ENCODE data around the gene MED25. TPM values are rescaled to one million over a fixed set of nuclear protein-coding genes. Genes with fewer than 3 reads are reported as not detected.

Gene MED25
- total RNA-seq, 2 donors from 2014 or later: 94.8 to 108 TPM

DNA sequence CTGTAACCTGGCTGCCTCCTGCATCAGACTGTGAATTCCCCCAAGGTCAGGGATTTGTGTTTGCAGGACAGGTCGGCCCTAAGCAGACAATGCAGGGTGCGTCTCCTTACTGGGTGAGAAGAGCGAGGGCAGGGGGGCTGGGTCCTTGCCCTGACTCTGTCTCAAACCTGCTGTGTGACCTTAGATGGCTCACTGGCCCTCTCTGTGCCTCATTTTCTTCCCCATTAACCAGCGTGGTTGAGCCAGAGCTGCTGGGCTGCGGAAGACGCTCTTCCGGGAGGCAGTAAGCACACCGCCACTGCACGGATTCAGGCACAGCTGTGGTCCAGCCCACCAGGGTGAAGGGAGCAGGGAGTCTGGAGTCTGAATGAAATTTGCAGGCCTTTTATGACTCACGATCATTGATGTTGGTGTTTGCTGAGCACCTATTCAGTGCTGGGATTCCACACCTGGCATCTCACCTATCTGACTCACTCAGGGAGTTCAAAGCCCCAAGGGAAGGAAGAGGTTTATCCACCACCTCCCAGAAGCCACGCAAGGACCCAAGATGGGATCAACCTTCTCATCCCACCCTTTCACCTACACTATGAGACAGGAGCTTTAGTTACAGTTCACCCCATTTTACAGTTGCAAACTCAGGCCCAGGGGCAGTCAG lies 56.5 kb downstream of the MED25 start:
- Mint-ChIP-seq H3K4me3 (no peak overlapping the region), H3K36me3 (ENCODE audit: low read depth) (peaks cover 3% of the 10 kb centered on the region), H3K27ac (no peak overlapping the region), H3K27me3 (no peaks in the 10 kb centered on the region), H3K4me1 (peaks cover 25% of the 10 kb centered on the region)
- no peaks in the 10 kb centered on the region for H3K9me3 ChIP-seq (ENCODE audit: control insufficient read depth, low read length, poor library complexity, severe bottlenecking)
- DNase-seq (no peak), ATAC-seq (no peak)

DNA sequence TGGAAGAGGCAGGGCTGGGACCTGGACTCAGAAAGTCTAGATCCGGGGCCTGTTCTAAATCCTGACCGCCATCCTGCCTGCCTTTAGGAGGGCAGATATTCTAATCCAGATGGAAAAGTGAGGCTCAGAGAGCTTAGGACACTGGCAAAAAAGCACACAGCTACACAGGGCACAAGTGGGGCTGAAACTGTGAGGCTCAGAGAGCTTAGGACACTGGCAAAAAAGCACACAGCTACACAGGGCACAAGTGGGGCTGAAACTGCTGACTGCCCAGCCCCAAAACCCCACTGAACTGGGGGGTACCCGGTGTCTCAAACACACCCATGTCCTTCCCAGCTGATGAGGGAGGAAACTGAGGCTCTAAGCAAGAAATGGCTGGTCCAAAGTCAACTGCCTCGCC lies 57.1 kb downstream of the MED25 start:
- no peak for DNase-seq
- no peak for ATAC-seq
- peaks cover 23% of the 10 kb centered on the region for H3K4me1 Mint-ChIP-seq
- no peaks in the 10 kb centered on the region for H3K27me3 Mint-ChIP-seq
- no peak overlapping the region for H3K27ac Mint-ChIP-seq
- peaks cover 3% of the 10 kb centered on the region for H3K36me3 Mint-ChIP-seq (ENCODE audit: low read depth)
- no peaks in the 10 kb centered on the region for H3K9me3 ChIP-seq (ENCODE audit: control insufficient read depth, low read length, poor library complexity, severe bottlenecking)
- no peak overlapping the region for H3K4me3 Mint-ChIP-seq

- Mint-ChIP-seq H3K4me1 (peaks cover 25% of the 10 kb centered on the region), H3K27ac (no peak overlapping the region), H3K4me3 (no peak overlapping the region), H3K27me3 (no peaks in the 10 kb centered on the region), H3K36me3 (ENCODE audit: low read depth) (peaks cover 3% of the 10 kb centered on the region)
- H3K9me3 ChIP-seq (ENCODE audit: control insufficient read depth, low read length, poor library complexity, severe bottlenecking): no peaks in the 10 kb centered on the region
- peak; percentile 34 to 52 (median 41) for DNase-seq
- ATAC-seq: no peak
Observed at GRCh38 chr19:49875857-49876421, 57.9 kb downstream of the MED25 start.

GRCh38 chr19:49876422-49877019 lies 58.4 kb downstream of the MED25 start:
- no peaks in the 10 kb centered on the region for H3K27me3 Mint-ChIP-seq
- H3K27ac Mint-ChIP-seq: no peak overlapping the region
- H3K9me3 ChIP-seq (ENCODE audit: control insufficient read depth, low read length, poor library complexity, severe bottlenecking): no peaks in the 10 kb centered on the region
- H3K4me3 Mint-ChIP-seq: no peak overlapping the region
- peaks cover 3% of the 10 kb centered on the region for H3K36me3 Mint-ChIP-seq (ENCODE audit: low read depth)
- ATAC-seq: peak; percentile 63
- peaks cover 26% of the 10 kb centered on the region for H3K4me1 Mint-ChIP-seq
- peak; percentile 95 to 98 (median 95) for DNase-seq

- no peak within 1 kb of the TSS for H3K27ac Mint-ChIP-seq
- peaks cover 3% of the 10 kb centered on the region for H3K36me3 Mint-ChIP-seq (ENCODE audit: low read depth)
- no peak within 1 kb of the TSS for H3K4me3 Mint-ChIP-seq
- no peaks in the 10 kb centered on the region for H3K27me3 Mint-ChIP-seq
- H3K4me1 Mint-ChIP-seq: peaks cover 24% of the 10 kb centered on the region
- DNase-seq: peak; percentile 92 to 97 (median 93)
- no peaks in the 10 kb centered on the region for H3K9me3 ChIP-seq (ENCODE audit: control insufficient read depth, low read length, poor library complexity, severe bottlenecking)
- peak; percentile 69 for ATAC-seq
Observed at GRCh38 chr19:49877020-49877878, 59.2 kb downstream of the MED25 start, which contains the start of the genes AKT1S1 and TBC1D17. Gene AKT1S1 (minus strand): TSS chr19:49877355. CDS start chr19:49873295, 4,060 bp downstream. Gene TBC1D17 (plus strand): TSS chr19:49877702. CDS start chr19:49877724, 22 bp downstream.

- Mint-ChIP-seq H3K27ac (no peak overlapping the region), H3K36me3 (ENCODE audit: low read depth) (peaks cover 3% of the 10 kb centered on the region), H3K27me3 (no peaks in the 10 kb centered on the region), H3K4me3 (no peak overlapping the region), H3K4me1 (peaks cover 24% of the 10 kb centered on the region)
- peak; percentile 68 for ATAC-seq
- DNase-seq: peak; percentile 98 to 99 (median 98)
- no peaks in the 10 kb centered on the region for H3K9me3 ChIP-seq (ENCODE audit: control insufficient read depth, low read length, poor library complexity, severe bottlenecking)
Observed at GRCh38 chr19:49877879-49878743, 60.0 kb downstream of the MED25 start.

DNA sequence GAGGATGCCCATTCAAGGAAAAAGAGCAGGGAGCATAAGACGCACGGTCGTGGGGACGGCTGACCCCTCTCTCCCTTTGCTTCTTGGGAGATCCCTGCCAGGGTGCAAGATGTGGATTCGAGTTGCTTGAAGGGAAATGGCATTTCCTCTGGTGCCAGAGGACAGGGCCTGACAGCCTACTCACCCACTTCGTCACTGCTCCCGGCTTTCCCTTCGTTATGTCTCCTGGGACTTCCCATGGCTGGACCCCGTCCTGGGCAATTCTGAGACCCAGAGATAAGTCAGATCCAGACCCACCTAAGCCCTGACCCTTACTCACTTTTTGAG lies 60.6 kb downstream of the MED25 start:
- peaks cover 3% of the 10 kb centered on the region for H3K36me3 Mint-ChIP-seq (ENCODE audit: low read depth)
- no peaks in the 10 kb centered on the region for H3K27me3 Mint-ChIP-seq
- H3K4me3 Mint-ChIP-seq: no peak overlapping the region
- DNase-seq: no peak
- no peak for ATAC-seq
- peaks cover 22% of the 10 kb centered on the region for H3K4me1 Mint-ChIP-seq
- no peak overlapping the region for H3K27ac Mint-ChIP-seq
- H3K9me3 ChIP-seq (ENCODE audit: control insufficient read depth, low read length, poor library complexity, severe bottlenecking): no peaks in the 10 kb centered on the region

DNA sequence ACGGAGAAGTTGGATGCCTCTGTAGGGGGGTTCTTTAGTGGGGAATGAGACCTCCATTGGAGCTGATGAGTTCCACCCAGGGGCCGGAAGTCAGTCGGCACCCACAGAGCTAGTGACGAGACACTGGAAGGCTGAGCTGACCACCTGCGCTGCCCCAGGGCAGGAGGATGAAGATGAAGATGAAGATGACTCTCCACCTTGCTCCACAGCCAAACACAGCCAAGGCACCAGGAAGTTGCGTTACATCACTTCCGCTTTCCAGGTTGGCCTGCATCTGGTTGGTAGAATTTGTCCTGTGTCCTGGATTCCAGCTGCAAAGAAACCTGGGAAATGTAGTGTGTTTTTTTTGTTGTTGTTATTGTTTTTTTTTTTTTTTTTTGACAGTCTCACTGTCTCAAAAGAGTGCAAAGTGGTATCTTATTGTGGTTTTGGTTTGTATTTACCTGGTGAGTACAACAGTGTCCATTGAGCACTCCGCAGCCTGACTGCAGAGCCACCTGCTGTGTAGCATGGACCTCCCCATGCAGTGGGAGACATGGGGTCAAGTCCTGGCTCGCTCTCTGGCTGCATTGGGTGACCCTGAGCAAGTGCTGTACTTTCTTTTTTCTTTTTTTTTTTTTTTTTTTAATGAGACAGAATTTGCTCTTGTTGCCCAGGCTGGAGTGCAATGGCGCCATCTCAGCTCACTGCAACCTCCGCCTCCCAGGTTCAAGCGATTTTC lies 61.3 kb downstream of the MED25 start:
- Mint-ChIP-seq H3K4me1 (peaks cover 22% of the 10 kb centered on the region), H3K36me3 (ENCODE audit: low read depth) (peaks cover 3% of the 10 kb centered on the region), H3K4me3 (peak overlapping the region; percentile 47), H3K27me3 (no peaks in the 10 kb centered on the region), H3K27ac (no peak overlapping the region)
- no peaks in the 10 kb centered on the region for H3K9me3 ChIP-seq (ENCODE audit: control insufficient read depth, low read length, poor library complexity, severe bottlenecking)
- ATAC-seq (no peak), DNase-seq (no peak)

- H3K4me1 Mint-ChIP-seq: peaks cover 18% of the 10 kb centered on the region
- H3K4me3 Mint-ChIP-seq: peak overlapping the region; percentile 25
- H3K9me3 ChIP-seq (ENCODE audit: control insufficient read depth, low read length, poor library complexity, severe bottlenecking): no peaks in the 10 kb centered on the region
- no peak for DNase-seq
- peaks cover 3% of the 10 kb centered on the region for H3K36me3 Mint-ChIP-seq (ENCODE audit: low read depth)
- ATAC-seq: no peak
- H3K27me3 Mint-ChIP-seq: no peaks in the 10 kb centered on the region
- H3K27ac Mint-ChIP-seq: no peak overlapping the region
Observed at GRCh38 chr19:49880162-49880869, 62.2 kb downstream of the MED25 start.

GRCh38 chr19:49881186-49881585 lies 63.1 kb downstream of the MED25 start:
- H3K4me1 Mint-ChIP-seq: peaks cover 11% of the 10 kb centered on the region
- ATAC-seq (no peak), DNase-seq (no peak)
- H3K27me3 Mint-ChIP-seq: no peaks in the 10 kb centered on the region
- peaks cover 5% of the 10 kb centered on the region for H3K36me3 Mint-ChIP-seq (ENCODE audit: low read depth)
- peak overlapping the region; percentile 88 for H3K27ac Mint-ChIP-seq
- no peaks in the 10 kb centered on the region for H3K9me3 ChIP-seq (ENCODE audit: control insufficient read depth, low read length, poor library complexity, severe bottlenecking)
- peak overlapping the region; percentile 16 for H3K4me3 Mint-ChIP-seq

- peaks cover 5% of the 10 kb centered on the region for H3K36me3 Mint-ChIP-seq (ENCODE audit: low read depth)
- H3K4me1 Mint-ChIP-seq: peaks cover 11% of the 10 kb centered on the region
- DNase-seq (no peak), ATAC-seq (no peak)
- no peaks in the 10 kb centered on the region for H3K27me3 Mint-ChIP-seq
- peak overlapping the region; percentile 58 for H3K4me3 Mint-ChIP-seq
- H3K27ac Mint-ChIP-seq: peak overlapping the region; percentile 88
- no peaks in the 10 kb centered on the region for H3K9me3 ChIP-seq (ENCODE audit: control insufficient read depth, low read length, poor library complexity, severe bottlenecking)
Observed at GRCh38 chr19:49881672-49882394, 63.7 kb downstream of the MED25 start.
